UCSD-AML1 (cell line): Measurements from ENCODE around the gene ATOX1.
A peak's percentile ranks its signal among the peaks of the same experiment; 100 is the strongest.
"Not testable (repeated sequence)": the region's sequence is repeated elsewhere in the genome, so short reads cannot be mapped to it uniquely, and the experiment has no call there.

Experiments
- DNase-seq: peaks from one replicate; lab custom pipeline; 2025; ENCODE audit not compliant: unreplicated experiment; lab: John Stamatoyannopoulos, UW

The ATOX1 gene, protein sequence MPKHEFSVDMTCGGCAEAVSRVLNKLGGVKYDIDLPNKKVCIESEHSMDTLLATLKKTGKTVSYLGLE

DNA sequence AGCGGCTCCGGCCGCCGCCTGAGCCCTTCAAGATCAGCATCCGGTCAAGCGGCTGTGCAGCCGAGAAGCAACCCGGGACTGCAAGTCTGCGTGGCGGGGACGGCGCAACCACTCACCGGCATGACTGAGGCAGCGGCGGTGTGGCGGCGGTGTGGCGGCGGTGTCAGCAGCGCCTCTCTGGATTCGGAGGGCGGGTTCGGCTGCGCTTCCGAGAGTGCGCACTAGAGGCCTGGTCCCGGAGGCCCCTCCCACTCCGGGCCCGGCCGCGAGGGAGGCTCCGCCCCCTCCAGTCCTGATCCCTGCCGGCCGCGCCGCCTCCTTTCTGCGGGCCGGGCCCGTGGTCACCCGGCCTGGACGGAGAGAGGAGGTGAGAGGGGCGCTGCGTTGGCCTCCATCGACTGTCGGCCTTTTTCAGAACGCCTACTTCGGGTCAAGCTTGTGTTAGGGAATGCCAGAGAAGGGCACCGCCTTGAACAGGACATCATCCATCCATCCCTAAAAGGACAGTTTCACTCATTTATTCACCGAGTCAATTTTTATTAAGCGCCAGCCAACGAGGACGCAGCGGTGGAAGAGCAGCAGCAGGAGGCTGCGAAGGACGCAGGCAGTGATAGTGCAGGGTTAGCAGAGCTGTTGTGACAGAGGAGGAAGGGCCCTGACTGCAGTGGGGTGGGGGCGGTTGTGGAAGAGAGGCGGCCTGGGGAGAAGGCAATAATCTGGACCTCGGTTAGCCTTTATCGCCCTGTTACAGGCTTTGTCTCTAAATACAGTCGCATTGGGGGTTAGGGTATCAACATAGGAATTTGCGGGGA lies at the start of gene ATOX1:
TSS of gene ATOX1 (minus strand) at position 202 of the 812 bp plus-strand sequence. CDS start at position 122, 80 bp downstream.
- peak; percentile 92 for DNase-seq

DNA sequence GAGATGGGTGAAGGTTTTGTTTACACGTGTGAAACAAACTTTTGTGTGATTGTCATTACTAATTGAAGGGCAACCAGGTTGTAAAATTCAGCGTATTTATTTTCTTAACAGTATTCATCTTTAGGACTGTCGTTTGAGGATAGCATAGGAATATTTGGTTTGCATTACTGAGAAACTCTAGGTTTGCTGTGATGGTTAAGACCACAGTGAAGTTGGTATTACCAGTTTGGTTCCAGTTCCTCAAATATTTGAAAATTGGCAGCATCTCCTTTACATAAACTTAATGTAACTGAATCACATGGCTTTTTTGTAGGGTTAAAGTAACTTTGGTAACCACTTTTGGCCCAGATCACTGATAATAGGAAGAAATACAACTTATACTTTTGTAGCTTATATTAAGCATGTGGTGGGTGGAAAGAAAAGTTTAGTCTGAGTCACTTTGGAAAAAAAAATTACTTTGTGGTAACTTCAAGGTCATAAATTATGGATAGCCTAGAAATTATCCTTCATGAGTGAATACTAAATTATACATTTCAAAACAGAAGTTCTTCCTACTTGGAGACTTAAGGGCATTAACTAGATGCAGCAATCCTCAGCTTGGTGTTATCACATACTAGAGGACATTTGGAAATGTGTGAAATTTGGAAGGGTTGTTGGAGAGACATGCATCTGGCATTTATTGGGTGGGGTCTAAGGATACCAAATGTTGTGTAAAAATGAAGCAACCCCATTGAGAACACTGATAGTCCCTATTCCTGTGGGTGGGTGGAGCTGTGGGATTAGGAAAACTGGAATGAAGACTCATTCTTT lies 47.2 kb upstream of the ATOX1 start:
- no peak for DNase-seq

DNA sequence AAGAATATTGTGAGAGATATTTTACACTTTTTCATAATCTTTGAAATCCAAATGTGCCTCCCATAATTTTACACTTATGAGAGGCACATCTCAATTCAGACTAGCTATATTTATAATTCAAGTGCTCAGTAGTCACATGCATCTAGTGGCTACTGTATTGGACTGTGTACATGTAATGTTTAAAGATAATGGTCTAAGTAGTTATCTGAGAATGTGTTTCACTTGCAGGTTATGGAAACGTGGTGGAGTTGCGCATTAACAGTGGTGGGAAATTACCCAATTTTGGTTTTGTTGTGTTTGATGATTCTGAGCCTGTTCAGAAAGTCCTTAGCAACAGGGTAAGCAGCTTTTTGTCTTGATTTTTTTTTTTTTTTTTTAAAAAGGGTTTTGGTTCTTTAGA lies 42.1 kb upstream of the ATOX1 start:
- DNase-seq = no peak

DNA sequence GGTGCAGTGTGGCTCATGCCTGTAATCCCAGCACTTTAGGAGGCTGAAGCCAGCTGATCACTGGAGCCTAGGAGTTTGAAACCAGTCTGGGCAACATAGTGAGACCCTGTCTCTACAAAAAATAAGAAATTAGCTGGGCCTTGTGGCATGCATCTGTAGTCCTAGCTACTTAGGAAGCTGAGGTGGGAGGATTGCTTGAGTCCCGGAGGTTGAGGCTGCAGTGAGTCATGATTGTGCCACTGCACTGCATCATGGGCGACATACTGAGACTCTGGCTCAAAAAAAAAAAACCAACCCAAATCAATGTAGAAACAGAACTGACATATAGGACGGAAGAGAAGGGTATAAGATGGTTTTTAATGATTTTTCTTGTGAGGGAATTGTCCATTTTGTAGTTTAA lies 41.0 kb upstream of the ATOX1 start:
- DNase-seq = no peak

DNA sequence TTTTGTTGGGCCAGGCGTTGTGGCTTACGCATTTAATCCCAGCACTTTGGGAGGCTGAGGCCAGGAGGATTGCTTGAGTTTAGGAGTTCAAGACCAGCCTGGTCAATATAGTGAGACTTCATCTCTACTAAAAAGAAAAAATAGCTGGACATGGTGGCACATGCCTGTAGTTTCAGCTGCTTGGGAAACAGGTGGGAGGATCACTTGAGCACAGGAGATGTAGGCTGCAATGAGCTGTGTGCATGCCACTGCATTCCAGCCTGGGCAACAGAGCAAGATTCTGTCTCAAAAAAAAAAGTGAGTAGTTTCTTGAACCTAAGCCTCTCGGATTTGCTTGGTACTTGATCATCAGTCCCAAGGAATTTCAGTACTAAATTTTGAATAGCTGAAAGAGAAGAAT lies 40.2 kb upstream of the ATOX1 start:
- no peak for DNase-seq

DNA sequence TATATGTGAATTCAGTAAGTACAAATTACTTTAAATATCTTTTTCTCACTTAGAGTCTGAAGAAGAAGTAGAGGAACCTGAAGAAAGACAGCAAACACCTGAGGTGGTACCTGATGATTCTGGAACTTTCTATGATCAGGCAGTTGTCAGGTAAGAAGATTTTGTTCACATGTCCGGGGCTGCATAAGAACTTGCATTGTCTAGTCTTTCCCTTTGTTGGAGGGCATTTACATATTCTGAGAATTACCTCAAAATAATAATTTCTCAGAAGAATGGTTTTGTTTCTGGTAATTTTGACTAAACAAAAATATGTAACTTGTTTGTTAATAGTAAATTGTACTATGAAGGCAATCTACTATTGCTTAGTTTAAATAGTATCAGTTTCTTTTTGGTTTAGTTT lies 37.0 kb upstream of the ATOX1 start:
- DNase-seq = no peak

DNA sequence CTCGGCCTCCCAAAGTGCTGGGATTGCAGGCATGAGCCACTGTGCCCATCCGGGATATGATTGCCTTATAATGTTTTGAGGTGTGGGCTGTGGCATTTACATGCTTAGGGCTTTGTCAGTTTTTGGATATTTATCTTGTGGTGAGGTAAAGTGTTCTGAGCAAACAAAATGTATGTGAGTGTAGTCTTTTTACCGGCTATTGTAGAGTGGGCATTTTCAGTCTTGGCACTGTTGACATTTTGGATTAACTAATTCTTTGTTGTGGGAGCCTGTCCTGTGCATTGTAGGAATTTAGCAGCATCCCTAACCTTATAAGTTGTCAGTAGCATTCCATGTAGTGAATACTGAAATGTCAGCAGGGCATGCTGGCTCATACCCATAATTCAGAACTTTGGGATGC lies 34.9 kb upstream of the ATOX1 start:
- no peak for DNase-seq

DNA sequence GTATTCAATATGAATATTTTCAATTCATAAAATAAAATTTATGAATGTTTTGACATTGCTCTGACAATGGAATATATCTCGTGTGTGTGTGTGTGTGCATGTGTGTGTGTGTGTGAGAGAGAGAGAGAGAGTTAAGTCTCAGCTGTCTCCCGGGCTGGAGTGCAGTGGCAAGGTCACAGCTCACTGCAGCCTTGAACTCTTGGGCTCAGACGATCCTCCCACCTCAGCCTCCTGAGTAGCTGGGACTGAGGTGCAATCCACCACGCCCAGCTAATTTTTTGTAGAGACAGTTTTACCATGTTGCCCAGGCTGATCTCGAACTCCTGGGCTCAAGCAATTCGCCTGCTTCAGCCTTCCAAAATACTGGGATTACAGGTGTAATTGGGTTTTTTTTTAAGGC lies 29.4 kb upstream of the ATOX1 start:
- DNase-seq = no peak

DNA sequence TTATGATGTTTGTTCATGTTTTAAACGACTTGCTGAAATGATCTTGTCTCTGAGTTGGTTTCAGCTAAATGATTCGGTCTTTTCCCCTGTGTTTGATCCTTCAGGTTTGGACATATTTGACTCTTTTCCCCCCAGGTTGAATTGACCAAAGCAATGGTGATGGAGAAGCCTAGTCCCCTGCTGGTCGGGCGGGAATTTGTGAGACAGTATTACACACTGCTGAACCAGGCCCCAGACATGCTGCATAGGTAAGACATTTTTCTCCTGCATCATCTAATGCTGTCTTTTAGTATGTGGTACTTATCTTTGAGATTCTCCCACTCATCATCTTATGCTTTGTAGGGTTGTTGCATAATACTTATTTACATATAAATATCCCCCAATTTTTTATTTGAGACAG lies 28.0 kb upstream of the ATOX1 start:
- DNase-seq = no peak

DNA sequence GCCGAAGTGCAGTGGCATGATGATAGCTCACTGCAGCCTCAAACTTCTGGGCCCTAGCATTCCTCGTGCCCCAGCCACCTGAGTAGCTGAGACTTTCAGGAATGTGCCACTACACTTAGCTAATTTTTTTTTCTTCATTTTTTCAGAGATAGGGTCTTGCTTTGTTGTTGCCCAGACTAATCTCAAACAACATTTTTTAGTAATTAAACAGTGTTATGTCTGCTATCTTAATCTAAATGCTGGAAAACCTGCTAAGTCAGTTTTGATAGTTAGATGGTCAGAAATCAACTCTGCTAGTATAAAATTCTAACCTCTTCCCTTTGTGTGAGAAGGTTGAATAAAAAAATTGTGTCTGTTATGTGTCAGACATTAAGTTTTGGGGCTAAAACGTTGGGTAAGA lies 25.7 kb upstream of the ATOX1 start:
- no peak for DNase-seq

DNA sequence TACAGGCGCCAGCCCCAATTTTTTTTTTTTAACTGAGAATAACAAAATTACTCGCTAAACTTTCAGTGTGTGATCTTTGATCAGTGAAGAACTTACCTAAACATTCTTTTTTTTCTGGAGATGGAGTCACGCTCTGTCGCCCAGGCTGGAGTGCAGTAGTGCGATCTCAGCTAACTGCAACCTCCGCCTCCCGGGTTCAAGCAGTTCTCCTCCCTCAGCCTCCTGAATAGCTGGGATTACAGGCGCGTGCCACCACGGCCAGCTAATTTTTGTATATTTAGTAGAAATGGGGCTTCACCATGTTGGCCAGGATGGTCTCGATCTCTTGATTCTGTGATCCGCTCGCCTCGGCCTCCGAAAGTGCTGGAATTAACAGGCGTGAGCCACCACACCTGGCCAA lies 25.2 kb upstream of the ATOX1 start:
- not testable (repeated sequence) for DNase-seq

DNA sequence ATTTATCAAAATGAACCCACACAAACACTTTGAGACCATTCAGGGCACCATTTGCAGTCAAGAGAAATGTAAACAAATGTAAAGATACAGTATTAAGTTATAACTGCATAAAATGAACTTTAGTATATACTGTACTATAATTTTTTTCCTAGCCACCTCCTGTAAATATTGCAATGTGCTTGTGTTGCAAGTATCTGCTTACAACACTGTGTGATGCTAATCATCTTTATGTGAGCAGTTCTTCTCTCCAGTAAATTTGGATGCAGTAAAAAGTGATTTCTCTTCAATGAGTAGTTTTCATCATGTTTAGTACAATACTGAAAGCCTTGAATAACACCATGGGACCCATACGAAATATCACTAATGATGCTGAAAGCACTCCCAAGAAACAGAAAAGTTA lies 22.8 kb upstream of the ATOX1 start:
- no peak for DNase-seq

DNA sequence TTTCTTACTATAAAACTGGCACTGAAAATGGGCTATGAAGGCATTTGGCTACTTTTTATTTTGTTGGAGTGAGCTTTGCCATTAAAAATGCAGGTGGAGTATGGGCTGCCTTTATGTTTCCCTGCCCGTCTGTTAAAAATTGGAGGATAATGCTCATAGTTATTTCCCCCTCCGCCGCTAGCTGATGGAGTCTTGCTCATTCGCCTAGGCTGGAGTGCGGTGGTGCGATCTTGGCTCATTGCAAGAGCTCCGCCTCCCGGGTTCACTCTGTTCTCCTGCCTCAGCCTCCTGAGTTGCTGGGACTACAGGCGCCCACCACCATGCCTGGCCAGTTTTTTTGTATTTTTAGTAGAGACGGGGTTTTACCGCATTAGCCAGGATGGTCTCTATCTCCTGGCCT lies 21.9 kb upstream of the ATOX1 start:
- DNase-seq = no peak

DNA sequence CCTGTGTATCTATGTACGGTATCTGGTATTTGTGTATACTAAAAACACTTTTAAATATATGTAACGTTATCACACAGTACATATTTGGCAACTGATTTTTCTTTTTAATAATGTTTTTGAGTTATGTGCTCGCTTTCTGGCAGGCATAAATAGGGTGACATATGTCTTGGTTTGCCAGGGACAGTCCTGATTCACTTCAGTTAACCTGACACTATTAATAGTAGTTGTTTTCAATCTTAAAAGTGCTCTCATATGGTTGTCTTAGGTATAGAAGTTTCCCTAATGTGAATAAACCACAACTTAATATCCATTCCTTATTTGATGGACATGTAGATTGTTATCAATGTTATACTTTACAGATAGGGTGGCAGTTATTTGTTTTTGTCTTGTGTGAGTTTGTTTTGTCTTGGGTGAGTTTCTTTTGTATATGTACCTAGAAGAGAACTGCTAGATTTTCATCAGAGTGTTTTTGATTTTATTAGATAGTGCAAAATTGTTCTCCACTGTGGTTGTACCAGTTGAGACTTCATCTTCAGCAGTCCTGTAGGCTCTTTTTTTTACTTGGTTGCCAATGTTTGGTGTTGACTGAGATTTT lies 21.2 kb upstream of the ATOX1 start:
- no peak for DNase-seq

DNA sequence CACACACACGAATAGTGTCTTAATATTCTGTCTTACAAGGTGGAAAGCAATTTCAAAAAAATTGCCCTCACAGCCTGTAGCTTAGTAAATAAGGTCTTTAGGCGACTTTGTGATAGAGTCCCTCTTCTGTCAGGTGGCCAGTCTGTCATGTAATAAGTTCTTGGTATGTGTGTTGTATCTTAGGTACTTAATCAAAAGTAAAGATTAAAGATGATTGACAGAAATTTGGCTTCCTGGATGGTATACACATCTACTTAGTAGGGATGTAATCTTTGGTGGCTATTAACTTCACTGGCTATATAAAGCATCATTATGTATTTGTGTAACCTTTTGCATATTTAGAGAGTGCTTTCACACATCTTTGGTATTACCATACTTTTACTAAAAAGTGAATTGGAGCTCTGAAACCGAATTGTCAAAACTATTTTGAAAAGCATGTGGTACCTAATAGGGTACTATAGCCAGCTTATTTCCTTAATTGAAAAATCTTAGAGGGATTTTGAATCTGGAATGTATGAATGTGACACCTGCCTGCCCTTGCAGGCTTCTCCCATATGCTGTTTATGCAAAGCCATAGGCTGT lies 16.7 kb upstream of the ATOX1 start:
- no peak for DNase-seq

DNA sequence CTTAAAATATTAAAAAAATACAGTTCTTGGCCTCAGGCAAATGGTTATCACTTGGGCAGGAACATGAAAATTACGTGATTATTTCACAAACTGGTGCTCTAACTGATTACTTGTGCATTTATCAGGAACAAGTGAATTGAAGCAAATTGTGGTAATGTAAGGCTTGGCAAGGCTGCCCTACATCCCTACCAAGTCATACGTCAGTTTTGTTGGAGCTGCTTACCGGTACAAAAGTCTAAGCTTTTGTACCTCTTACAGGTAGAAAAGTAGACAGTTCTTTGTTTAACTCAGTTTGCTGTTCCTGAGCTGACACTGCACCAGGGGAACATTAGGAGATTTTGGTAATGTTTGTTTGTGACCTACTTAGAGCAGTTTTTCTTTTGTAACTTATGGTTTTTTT lies 15.5 kb upstream of the ATOX1 start:
- DNase-seq = no peak

DNA sequence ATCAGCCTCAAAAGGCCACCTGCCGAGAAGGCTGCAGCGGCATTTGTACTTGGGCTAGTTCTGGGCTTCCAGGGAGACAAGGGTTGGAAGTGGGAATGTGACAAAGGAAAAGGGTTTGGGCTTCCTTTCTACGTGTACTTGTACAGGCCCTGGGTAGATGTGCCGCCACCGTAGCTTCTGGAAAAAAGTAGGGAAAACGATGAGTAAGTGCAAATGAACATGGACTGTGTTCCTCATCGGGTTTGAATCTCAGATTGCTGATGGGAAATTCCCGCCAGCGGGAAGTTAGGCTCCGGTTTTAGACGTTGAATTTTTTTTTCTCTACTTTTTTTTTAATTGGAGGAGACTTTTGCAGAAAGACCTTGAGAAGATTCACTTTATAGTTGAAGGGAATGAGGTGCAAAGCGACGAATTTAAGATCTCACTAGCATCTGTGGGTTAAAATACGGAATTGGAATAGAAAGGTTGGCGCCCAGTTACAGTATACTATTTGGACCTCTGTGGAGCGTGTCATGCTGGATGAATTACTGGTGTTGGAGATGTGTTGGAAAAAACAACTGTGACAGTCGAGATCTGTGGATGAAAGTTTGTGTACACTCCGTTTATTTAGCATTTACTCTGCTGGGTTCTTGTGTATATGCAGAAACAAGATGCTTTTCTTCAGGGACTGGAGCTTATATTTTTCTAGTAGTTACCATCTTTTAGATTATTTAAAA lies 14.6 kb upstream of the ATOX1 start:
- DNase-seq = no peak

DNA sequence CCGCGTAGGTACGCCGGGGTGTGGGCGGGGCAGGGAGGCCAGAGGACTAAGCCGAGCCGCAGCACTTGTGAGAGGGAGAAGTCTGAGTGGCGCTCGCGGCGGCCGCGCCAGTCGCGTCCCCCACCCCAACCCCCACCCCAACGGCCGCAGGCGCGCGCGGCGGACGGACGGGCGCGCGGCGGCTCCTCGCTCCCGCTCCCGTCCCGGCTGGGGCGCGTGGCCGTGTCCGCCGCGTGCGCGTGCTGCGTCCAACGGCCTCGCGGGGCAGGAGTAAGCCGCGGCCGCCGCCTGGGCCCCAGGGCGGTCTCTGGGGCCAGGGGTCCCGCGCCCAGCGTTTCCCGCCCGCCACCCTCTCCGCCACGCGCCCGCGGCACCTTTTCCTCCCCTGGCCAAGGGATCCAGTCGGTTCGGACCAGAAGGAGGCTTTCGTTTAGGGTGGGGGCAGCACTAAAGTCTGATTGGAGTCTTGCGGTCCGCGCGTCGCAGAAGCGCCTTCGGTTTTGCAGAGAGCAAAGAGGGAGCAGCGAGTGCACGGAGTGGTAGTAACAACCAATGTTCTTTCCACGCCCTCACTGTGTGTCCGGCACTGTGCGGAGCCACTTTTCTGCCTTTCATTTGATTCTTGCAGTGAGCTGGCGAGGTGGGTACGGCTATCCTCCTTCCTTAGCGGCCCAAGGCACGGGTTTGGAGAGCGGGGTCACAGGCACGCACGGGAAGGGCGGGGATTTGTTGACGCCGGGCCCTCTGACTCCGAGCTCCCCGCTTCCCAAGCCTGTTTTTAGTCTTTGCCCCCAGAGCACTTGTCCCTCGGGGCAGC lies 13.8 kb upstream of the ATOX1 start:
- DNase-seq = peak; percentile 55

DNA sequence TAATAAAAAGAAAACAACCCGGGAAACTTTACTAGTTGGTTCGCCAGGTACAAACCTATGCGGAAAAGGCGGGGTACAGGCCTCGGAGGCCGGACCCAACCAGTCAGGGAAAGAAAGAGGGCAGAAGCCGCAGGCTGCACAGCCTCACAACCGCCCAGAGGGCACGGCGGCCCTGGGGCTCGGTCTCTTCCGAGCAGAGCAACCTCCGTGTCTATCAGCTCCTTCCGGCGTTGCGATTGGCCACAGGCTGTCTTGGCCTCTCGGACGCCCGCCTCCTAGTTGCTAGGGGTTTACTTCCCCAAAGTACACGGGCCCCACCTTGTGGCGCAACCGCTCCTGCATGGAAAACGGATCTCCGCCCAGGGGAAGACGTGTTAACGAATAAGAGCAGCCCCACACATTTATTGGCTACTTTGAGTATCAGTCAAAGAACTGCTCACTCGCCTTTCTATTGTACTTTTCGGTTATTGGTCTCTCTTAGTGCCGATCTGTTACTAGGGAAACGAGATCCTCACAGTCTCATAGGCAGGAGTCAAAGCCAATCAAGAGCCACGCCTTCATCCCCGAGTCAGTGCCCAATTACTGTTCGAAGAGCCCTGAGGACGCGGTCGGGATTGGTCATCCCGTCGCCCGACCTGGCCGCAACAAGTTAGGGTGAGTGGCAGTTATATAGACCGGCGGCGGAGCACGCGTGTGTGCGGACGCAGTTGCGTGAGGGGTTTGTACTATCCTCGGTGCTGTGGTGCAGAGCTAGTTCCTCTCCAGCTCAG lies 13.0 kb upstream of the ATOX1 start, which contains the start of gene G3BP1:
TSS of gene G3BP1 (plus strand) at position 696 of the 770 bp plus-strand sequence. CDS start 14,667 bp downstream, outside the sequence.
- DNase-seq = peak; percentile 99
